Superior temporal gyrus (tissue), 1 donor: ENCODE results near the gene YARS2.
"Not testable (repeated sequence)": the region's sequence is repeated elsewhere in the genome, so short reads cannot be mapped to it uniquely, and the experiment has no call there.

Experiments used
- DNase-seq: peaks from one replicate; pipeline ENCODE4 v3.0.0-alpha.2; 2016; ENCODE audit errors: extremely low spot score

YARS2 gene

DNA sequence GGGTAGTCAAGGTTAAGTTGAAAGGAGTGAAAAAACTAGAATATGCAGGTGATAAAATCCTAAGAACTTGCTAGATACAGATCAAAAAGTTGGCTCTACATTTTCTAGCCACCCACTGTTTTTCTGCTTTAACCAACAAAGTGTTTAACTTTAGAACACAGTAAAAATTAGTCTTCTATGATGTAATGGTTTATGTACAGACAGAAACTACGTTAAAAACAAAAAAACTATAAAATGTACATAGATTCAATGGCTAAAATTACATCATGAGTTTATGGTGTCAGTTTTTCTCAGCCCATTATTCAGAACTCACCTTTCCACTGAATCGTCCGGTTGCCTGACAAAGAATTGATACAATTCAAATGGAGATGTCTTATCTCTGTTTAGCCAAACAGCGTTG is 2.1 kb downstream of the YARS2 start:
- DNase-seq, result no peak

DNA sequence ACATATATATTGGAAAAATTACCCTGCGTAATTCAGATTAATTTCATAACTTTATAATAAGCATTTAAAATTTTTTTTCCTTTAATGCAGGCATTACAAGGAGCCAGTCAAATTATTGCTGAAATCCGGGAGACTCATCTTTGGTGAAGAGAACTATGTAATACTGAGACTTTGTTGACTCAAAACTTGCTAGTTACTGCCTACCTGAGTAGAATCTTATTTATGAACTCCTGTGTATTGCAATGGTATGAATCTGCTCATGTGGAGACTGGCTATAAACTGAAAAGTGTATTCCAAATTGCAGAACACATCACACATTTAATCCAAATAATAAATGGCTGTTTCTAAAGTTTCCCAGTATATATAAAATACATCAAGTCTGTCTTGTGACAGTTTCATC is 12.4 kb downstream of the YARS2 start:
- DNase-seq, result no peak

DNA sequence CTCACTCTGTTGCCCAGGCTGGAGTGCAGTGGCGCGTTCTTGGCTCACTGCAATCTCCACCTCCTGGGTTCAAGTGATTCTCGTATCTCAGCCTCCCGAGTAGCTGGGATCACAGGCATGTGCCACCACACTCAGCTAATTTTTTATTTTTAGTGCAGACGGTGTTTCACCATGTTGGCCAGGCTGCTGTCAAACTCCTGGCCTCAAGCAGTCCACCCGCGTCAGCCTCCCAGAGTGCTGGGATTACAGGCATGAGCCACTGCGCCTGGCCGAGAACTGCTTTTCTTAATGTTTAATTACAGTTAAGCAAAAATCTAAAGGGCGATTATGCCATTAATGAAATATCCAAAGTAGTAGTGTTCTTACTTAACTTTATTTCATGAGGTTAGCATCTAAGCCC is 13.6 kb downstream of the YARS2 start:
- DNase-seq, result no peak

DNA sequence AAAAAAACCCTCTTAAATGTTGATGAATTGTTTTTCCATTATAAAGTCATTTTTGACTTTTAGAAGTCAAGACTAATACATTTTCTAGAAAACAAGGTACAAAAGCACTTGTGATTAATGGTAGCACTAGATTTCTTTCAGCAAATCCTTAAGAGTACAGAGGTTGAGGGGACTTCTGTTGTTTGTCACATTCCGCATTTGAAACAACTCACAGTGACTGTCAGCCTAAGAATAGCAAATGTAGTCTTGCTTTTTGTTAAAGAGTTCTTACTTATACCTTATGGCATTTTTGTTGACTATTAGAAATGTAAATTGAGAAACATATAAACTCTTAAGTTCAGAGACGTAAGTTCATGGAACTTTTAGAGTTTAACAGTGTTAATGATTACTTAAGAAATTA is 16.4 kb downstream of the YARS2 start:
- no peak for DNase-seq

DNA sequence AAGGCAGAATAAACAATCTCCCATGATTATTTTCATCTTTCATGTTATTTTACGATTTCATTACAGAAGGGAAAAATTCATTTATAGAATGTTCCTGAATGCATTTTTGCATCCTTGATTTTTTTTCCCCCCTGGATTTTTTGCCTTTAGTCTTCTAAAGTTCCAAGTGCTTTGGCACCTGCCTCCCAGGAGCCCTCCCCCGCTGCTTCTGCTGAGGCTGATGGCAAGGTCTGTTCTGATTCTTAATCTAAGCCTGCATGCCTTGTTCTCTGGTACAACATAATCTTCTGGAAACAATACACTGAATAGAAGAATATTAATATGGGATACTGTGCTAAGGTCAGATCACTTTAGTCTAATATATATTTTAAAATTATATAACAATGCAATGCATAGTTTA is 18.0 kb downstream of the YARS2 start:
- DNase-seq, result no peak

DNA sequence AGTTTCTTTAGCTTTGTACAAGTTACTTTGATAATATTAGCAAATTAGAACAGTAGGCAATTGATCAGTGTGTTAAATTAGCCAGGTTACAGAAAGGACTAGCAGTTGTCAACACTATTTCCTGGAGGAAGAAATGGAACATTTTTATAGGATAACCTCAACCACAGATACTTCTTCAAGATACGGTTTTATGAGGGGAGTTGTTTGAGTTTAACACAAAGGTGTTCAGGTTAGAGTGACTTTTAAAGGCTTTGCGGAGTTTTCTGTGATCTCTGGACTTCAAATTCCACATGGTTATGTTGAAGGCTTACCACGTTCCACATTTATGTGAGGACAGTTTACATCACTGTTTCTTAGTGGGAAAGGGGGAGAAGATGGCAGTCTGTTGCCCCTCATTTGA is 19.3 kb downstream of the YARS2 start:
- DNase-seq, result no peak

DNA sequence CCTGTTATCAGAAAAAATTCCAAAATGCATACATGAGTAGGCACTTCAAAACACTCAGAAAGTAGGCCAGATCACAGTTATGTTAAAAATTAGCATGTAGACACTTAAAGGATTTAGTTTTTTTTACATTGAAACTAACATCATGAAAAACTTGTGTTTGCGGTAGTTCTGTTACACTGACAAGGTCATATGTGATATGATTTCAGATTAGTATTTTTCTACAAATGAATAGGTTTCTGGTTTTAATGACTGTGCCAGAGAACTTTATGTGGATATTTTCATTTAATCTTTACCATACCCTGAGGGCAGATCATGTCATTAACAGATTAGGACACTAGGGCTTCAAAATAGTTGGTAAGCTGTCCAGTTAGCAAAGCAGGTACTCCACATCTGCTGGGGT is 20.7 kb downstream of the YARS2 start:
- no peak for DNase-seq

DNA sequence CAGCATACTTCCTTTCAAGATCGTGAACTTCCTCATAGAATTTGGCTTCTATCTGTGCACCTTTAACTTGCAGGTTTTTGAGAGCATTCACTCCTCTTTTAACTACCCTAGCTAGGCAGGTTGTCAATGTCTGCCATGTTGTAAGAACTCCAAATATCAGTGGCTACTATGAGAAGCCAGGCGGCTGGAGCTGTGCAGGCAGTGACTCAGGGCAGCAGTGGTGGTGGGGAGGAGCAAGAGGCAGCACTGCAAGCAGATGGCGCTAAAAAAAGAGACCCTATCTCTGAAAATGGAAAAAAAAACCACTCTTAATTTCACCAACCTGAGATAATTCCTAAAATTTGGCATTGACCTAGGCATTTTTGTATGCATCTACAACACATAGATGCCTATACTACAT is 28.5 kb downstream of the YARS2 start:
- DNase-seq, result no peak

DNA sequence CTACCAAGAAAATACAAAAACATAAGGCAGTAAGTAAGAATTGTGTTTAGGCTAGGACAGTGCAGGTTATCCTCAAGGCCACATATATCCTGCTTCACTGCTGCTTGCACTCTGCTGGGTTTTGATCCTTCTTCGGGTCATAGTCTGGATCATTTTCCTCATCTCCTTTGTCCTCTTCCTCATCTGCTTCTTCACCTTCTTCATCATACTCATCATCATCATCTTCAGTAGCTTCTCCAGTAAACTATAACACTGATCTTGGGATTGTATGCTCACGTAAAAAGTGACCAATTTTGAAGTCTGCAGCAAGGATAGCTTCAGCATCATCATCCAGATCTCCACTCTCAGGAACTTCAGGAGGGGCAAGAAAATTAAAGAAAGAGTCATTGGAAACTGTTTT is 29.4 kb downstream of the YARS2 start:
- DNase-seq, result no peak

DNA sequence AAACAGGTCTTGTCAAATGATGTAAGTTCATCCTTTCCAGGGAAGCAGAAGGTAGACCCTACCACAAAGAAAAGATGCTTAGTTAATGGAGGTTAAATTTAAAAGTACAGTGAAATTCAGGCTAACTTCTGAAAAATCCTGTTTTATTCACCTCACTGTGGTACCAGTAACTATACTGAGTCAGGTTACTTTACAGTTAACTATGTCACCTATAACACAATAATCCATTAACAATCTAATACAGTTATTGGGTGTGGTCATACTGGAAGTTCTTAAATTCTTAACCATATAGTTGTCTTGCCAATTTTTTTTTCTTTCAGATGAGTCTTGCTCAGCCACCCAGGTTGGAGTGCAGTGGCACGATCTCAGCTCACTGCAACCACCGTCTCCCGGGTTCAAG is 30.4 kb downstream of the YARS2 start:
- DNase-seq, result not testable (repeated sequence)

DNA sequence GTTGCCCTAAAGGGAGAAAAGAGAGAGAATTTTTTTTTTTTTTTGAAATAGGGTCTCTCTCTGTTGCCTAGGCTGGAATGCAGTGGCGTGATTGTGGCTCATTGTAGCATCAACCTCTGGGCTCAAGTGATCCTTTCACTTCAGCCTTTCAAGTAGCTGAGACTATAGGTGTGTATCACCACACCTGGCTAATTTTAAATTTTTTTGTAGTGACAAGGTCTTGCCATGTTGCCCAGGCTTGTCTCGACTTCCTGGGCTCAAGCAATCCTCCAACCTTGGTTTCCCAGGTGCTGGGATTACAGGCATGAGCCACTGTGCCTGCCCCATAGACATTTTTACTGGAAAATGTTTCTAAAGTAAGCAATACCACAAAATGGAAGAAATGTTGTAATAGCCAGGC is 36.8 kb downstream of the YARS2 start:
- no peak for DNase-seq

DNA sequence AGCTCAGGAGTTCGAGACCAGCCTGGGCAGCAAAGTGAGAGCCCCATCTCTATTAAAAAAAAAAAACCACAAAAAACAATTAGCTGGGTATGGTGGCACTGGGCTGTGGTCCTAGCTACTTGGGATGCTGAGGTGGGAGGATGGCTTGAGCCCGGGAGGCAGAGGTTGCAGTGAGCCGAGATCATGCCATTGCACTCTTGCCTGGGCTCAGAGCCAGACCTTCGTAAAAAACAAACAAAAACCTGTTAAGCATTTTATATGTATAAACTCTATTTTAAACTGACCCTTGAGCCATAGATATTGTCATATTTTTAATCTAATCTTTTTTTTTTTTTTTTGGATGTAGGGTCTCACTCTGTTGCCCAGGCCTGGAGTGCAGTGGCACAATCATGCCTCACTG is 40.9 kb downstream of the YARS2 start:
- no peak for DNase-seq

DNA sequence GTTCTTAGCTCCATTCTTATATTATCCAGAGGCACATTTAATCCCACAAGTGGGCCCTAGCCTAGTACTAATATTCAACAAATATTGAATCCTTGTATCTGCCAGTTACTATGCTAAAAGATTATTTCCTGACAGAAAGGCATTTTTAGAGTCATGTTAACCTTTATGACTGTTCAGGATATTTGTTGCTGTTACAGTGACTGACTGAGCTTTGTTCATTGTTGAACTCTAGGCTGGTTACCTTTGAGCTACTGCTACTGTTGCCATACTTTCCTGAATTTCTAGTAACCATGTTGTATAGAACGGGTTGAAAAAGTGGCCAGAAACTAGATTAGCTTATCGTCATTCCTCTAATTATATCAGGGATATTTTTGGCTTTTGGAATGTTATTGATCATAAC is 46.8 kb downstream of the YARS2 start:
- DNase-seq, result no peak

DNA sequence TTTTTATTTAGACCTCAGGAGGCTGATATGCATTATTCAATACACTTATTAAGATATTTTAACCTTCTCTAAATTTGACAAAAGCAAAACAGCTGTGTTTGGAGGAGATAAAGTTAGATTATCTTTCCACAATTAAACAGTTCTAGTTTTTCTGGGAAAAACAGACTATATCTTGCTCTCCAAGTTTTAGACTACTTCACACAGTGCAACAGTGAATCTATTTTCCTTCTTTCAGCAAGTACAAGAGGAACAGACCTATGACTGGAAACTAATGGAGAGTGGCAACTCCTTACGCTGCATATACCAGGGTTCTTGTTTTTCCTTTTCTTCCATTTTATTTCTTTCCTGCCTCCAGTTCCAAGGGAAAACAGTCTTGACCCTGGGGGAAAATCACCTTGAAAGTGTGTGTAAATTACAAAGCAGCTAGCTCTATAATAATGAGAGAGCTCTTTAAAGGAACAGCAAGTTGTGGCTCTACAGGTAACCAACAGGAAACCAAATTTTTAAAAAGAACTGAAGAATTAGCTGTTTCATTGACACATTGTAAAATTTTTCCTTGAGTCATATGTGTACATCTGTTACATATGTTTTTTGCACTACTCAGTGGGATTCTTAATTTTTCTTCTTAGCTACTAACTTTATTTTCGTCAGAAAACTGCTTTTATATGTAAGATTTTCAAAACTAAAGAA is 49.2 kb downstream of the YARS2 start:
- no peak for DNase-seq

DNA sequence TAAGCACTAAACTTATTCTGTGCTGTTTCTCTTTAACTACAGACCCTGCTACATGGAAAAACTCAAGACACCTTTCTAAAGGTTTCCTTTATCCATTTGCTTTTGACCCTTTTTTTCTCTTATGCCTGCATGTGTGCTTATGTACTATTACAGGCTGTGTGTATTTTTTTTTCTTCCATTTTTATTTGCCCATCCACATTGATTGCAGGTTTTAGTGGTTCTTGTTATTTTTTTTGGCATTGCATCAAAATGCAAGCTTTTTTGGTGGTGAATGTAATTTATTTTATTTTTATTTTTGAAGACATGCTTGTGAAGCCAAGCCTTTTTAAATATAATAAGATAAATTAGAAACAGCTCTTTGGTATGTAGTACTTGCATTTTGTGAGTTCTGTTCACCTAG is 49.9 kb downstream of the YARS2 start:
- DNase-seq, result no peak

DNA sequence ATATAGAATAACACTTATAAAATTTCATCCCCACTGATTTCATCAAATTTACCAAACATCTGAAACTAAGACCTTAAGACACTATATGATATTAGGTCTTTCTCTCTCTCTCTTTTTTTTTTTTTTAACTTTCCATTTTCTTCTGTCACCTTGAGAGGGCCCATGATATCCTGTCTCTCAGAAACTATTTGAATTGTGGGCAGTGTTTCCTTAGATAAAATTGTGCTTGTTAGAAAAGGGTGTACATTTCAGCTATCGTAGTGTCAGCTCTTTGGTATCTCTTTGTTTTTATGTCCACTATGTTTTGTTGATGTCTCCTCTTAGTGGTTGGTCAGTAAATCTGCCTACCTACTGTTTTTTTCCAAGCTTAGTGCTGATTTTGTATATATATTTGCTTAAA is 52.8 kb downstream of the YARS2 start:
- no peak for DNase-seq

DNA sequence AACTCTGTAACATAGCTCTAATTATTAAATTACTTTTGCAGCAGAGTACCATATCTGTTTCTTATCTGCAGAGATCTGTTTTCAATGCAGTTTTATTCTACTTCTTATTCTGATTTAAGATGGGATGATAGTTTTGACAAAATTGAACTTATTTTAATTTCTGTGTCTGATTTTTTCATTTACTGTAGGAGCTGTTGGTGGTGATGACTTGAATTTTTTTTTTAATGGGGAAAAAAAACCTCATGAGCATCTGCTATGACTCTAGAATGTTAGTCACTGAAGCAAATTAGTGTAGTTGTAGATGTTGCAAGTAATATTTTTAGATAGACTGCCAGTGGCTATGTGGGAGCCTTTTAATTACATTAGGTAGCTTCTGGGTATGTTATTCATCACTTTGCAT is 53.2 kb downstream of the YARS2 start:
- DNase-seq, result no peak

DNA sequence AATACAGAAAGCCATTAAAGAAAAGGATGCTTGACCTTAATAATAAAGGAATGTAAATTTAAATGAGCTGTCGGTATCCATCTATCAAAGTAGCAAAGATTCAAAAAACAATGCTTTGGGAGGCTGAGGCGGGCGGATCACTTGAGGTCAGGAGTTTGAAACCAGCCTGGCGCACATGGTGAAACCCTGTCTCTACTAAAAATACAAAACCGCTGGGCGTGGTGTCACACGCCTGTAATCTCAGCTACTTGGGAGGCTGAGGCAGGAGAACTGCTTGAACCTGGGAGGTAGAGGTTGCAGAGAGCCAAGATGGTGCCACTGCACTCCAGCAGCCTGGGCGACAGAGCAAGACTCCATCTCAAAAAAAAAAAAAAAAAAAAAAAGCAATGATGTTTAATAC is 56.3 kb downstream of the YARS2 start:
- DNase-seq, result not testable (repeated sequence)

DNA sequence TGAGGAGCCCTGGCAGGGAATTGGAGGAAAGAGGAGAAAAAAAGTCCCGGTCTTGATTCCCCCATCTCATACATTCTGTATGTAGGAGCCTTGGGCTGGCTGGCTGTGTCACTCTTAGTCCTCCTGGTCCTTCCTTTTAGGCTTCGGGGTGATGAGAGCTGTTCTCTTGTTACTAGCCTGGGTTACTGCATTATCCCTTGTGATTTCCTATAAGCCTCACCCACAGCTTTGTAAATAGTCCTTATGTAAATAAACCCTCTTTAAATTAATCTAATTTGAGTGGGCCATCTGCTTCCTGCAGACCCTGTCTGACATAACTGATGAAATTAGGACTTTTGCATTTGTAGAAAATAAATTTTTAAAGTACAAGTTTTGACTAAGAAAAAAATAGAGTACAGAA is 57.4 kb downstream of the YARS2 start:
- no peak for DNase-seq

DNA sequence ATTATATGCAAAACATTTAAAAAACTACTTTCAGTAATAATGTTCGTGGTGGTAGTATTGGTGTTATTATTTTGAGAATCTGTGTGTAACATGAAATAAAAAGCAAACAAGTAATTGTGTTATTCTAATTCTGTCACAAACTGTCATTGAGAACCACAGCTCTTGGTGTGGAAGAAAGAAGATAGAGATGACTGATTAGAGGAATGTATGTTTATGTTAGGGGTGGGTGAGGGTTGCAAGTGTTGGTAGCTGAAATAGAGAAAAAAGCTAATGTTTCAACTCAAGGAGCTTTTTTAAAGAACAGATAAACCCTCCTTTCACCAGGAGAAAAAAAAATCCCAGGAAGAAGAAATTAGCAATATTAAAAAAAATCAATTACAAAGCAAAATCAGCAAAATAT is 58.3 kb downstream of the YARS2 start:
- DNase-seq, result no peak
